H9 (cell line): Measurements from ENCODE around the gene XPR1. TPM values are rescaled to one million over a fixed set of nuclear protein-coding genes. Genes with fewer than 3 reads are reported as not detected.

ENCODE experiments used
- DNase-seq: peaks from one replicate; pipeline ENCODE4 v3.0.0-alpha.2; 2017
- H2AFZ ChIP-seq: one replicate; pipeline ENCODE4 v1.6.1; 2013; ENCODE audit warnings: mild to moderate bottlenecking, low read length, control low read depth, moderate library complexity
- H2AK5ac ChIP-seq: 2 replicates; pipeline ENCODE4 v1.6.1; 2013; ENCODE audit warnings: low read length, control low read depth, mixed read lengths; ENCODE audit not compliant: insufficient read length
- H2BK120ac ChIP-seq: one replicate; pipeline ENCODE4 v1.6.1; 2013; ENCODE audit warnings: low read depth, mild to moderate bottlenecking, low read length, control low read depth, inconsistent platforms; ENCODE audit not compliant: poor library complexity, severe bottlenecking
- H2BK12ac ChIP-seq: 2 replicates; pipeline ENCODE4 v1.6.1; 2013; ENCODE audit warnings: low read length, control low read depth, mixed read lengths, low read depth; ENCODE audit not compliant: insufficient read length
- H2BK15ac ChIP-seq: 2 replicates; pipeline ENCODE4 v1.6.1; 2013; ENCODE audit warnings: low read depth, low read length, control low read depth
- H2BK20ac ChIP-seq: one replicate; pipeline ENCODE4 v1.6.1; 2013; ENCODE audit warnings: low read depth, mild to moderate bottlenecking, low read length, control low read depth, inconsistent platforms; ENCODE audit not compliant: poor library complexity, severe bottlenecking
- H2BK5ac ChIP-seq: 2 replicates; pipeline ENCODE4 v1.6.1; 2013; ENCODE audit warnings: low read length, control low read depth, mixed read lengths; ENCODE audit not compliant: insufficient read length
- H3K14ac ChIP-seq: 2 replicates; pipeline ENCODE4 v1.6.1; 2013; ENCODE audit warnings: low read length, control low read depth; ENCODE audit not compliant: insufficient read depth
- H3K18ac ChIP-seq: 2 replicates; pipeline ENCODE4 v1.6.1; 2013; ENCODE audit warnings: low read depth, mild to moderate bottlenecking, mixed read lengths, low read length, control low read depth; ENCODE audit not compliant: insufficient read length
- H3K23ac ChIP-seq: 2 replicates; pipeline ENCODE4 v1.6.1; 2013; ENCODE audit warnings: low read length, control low read depth, mixed read lengths, low read depth; ENCODE audit not compliant: insufficient read length
- H3K23me2 ChIP-seq: 2 replicates; pipeline ENCODE4 v1.6.1; 2013; ENCODE audit warnings: low read depth, mild to moderate bottlenecking, mixed read lengths, low read length, control low read depth; ENCODE audit not compliant: insufficient read length, poor library complexity, severe bottlenecking
- H3K27ac ChIP-seq: 2 replicates; pipeline ENCODE4 v1.5.1; 2013; ENCODE audit warnings: low read length, control low read depth, mixed read lengths, low read depth; ENCODE audit not compliant: insufficient read length
- H3K27me3 ChIP-seq: 2 replicates; pipeline ENCODE4 v1.6.1; 2013; ENCODE audit warnings: low read length, control low read depth, inconsistent platforms; ENCODE audit not compliant: insufficient read depth
- H3K4ac ChIP-seq: 2 replicates; pipeline ENCODE4 v1.6.1; 2013; ENCODE audit warnings: low read depth, mild to moderate bottlenecking, control low read depth, inconsistent platforms, low read length, moderate library complexity
- H3K4me1 ChIP-seq: 2 replicates; pipeline ENCODE4 v1.6.1; 2013; ENCODE audit warnings: low read length, control low read depth, inconsistent platforms; ENCODE audit not compliant: insufficient read depth
- H3K4me2 ChIP-seq: 2 replicates; pipeline ENCODE4 v1.6.1; 2013; ENCODE audit warnings: low read length, control low read depth, mixed read lengths; ENCODE audit not compliant: insufficient read length, insufficient read depth
- H3K56ac ChIP-seq: 2 replicates; pipeline ENCODE4 v1.6.1; 2013; ENCODE audit warnings: low read depth, mild to moderate bottlenecking, mixed read lengths, low read length, control low read depth; ENCODE audit not compliant: insufficient read length
- H3K79me1 ChIP-seq: 2 replicates; pipeline ENCODE4 v1.6.1; 2013; ENCODE audit warnings: low read depth, mild to moderate bottlenecking, moderate library complexity, low read length, control low read depth, inconsistent platforms; ENCODE audit not compliant: insufficient read depth, poor library complexity, severe bottlenecking
- H3K79me2 ChIP-seq: 2 replicates; pipeline ENCODE4 v1.6.1; 2013; ENCODE audit warnings: low read length, control low read depth, inconsistent platforms; ENCODE audit not compliant: insufficient read depth
- H3K9ac ChIP-seq: 2 replicates; pipeline ENCODE4 v1.6.1; 2013; ENCODE audit warnings: low read length, control low read depth, mixed read lengths; ENCODE audit not compliant: insufficient read length; ENCODE audit errors: extremely low read depth
- H3K9me3 ChIP-seq: one replicate; pipeline ENCODE4 v1.6.1; 2013; ENCODE audit warnings: low read depth, low read length, inconsistent platforms; ENCODE audit not compliant: control insufficient read depth
- H3T11ph ChIP-seq: one replicate; pipeline ENCODE4 v1.6.1; 2013; ENCODE audit warnings: mild to moderate bottlenecking, low read length, control low read depth, inconsistent platforms
- H4K20me1 ChIP-seq: one replicate; pipeline ENCODE4 v1.6.1; 2013; ENCODE audit not compliant: control insufficient read depth, insufficient read length, insufficient read depth
- H4K5ac ChIP-seq: 2 replicates; pipeline ENCODE4 v1.6.1; 2013; ENCODE audit warnings: low read depth, mild to moderate bottlenecking, mixed read lengths, low read length, control low read depth; ENCODE audit not compliant: insufficient read length
- H4K8ac ChIP-seq: replicated peaks from 2 replicates; pipeline ENCODE4 v1.6.1; 2013; ENCODE audit warnings: low read length, control low read depth, mixed read lengths, low read depth; ENCODE audit not compliant: insufficient read length
- H4K91ac ChIP-seq: 2 replicates; pipeline ENCODE4 v1.6.1; 2013; ENCODE audit warnings: low read depth, mild to moderate bottlenecking, moderate library complexity, mixed read lengths, low read length, control low read depth; ENCODE audit not compliant: insufficient read length
- H3K27ac Mint-ChIP-seq, 3 experiments: 2 replicates in 2 of 3; 3 replicates in 1 of 3; pipeline ENCODE4 v1.8.0; 2020 to 2021; ENCODE audit warnings: mixed read lengths in 3 of 3, mild to moderate bottlenecking in 1 of 3, moderate library complexity in 1 of 3
- H3K27me3 Mint-ChIP-seq: 2 replicates; pipeline ENCODE4 v1.8.0; 2021; ENCODE audit warnings: low read depth, mild to moderate bottlenecking, moderate library complexity, mixed read lengths
- H3K36me3 Mint-ChIP-seq, 3 experiments: 2 replicates in 2 of 3; 3 replicates in 1 of 3; pipeline ENCODE4 v1.8.0; 2020 to 2021; ENCODE audit warnings: low read depth in 3 of 3, mixed read lengths in 3 of 3; ENCODE audit not compliant: insufficient read depth in 1 of 3
- H3K4me1 Mint-ChIP-seq, 2 experiments: 2 replicates each; pipeline ENCODE4 v1.8.0; 2020; ENCODE audit warnings: mixed read lengths in 2 of 2
- H3K4me3 Mint-ChIP-seq, 2 experiments: 2 replicates in 1 of 2; 3 replicates in 1 of 2; pipeline ENCODE4 v1.8.0; 2020 to 2021; ENCODE audit warnings: mild to moderate bottlenecking in 2 of 2, mixed read lengths in 2 of 2, moderate library complexity in 1 of 2
- H3K9me3 Mint-ChIP-seq, 2 experiments: 2 replicates in 1 of 2; 3 replicates in 1 of 2; pipeline ENCODE4 v1.8.0; 2020; ENCODE audit warnings: mild to moderate bottlenecking in 2 of 2, mixed read lengths in 2 of 2, moderate library complexity in 1 of 2
- CTCF ChIP-seq: fragments of 200-600 bp; sonication (generic); conservative IDR thresholded peaks from 3 replicates; pipeline ENCODE4 v1.8.0; 2021; ENCODE audit warnings: antibody characterized with exemption, mild to moderate bottlenecking
- WGBS: extraction: QIAGEN DNeasy Blood & Tissue Kit; methylation state at CpG from one replicate; pipeline ENCODE4 v1.1.7; 2013; ENCODE audit warnings: missing lambda C conversion rate, low lambda C conversion rate, mixed read lengths; ENCODE audit not compliant: insufficient read length; ENCODE audit errors: extremely low coverage; 5-methylcytosine and 5-hydroxymethylcytosine counted together
- total RNA-seq: library from RNA; stranded (reverse); gene quantifications from 2 replicates; pipeline ENCODE4 v1.2.1, GENCODE V29; 2021

XPR1 gene
- total RNA-seq, 1 experiment from 2014 or later, result 34.1 TPM

GRCh38 chr1:180849031-180849775 lies 217.4 kb downstream of the XPR1 start:
- TF ChIP-seq CTCF, result no peak
- H2BK120ac ChIP-seq, result no peak overlapping the region
- H3K56ac ChIP-seq, result no peak overlapping the region
- Mint-ChIP-seq H3K4me3 (no peak overlapping the region), H3K27ac (no peak overlapping the region), H3K36me3 (peaks cover 0 to 6% (median 0%) of the 10 kb centered on the region in 3 experiments; a peak in 1 of 7 replicates), H3K4me1 (peaks cover 7 to 11% of the 10 kb centered on the region in 2 experiments), H3K27me3 (no peaks in the 10 kb centered on the region), H3K9me3 (no peaks in the 10 kb centered on the region)
- no peak overlapping the region for H3K18ac ChIP-seq
- H3K4me1 ChIP-seq, result no peaks in the 10 kb centered on the region
- no peak overlapping the region for H2BK15ac ChIP-seq
- H3K9ac ChIP-seq, result no peak overlapping the region
- no peaks in the 10 kb centered on the region for H3K79me1 ChIP-seq
- DNase-seq, result no peak
- no peak overlapping the region for H3T11ph ChIP-seq
- no peaks in the 10 kb centered on the region for H3K27me3 ChIP-seq
- no peak overlapping the region for H2BK12ac ChIP-seq
- WGBS, result no CpG with 5 or more reads among the region's 6 CpGs
- H3K9me3 ChIP-seq, result no peaks in the 10 kb centered on the region
- no peak overlapping the region for H2BK5ac ChIP-seq
- no peak overlapping the region for H3K4ac ChIP-seq
- H4K5ac ChIP-seq, result no peak overlapping the region
- H3K27ac ChIP-seq, result no peak overlapping the region
- no peak overlapping the region for H2BK20ac ChIP-seq
- H3K14ac ChIP-seq, result no peak overlapping the region
- H4K91ac ChIP-seq, result no peak overlapping the region
- no peak overlapping the region for H3K4me2 ChIP-seq
- no peaks in the 10 kb centered on the region for H3K79me2 ChIP-seq
- H4K20me1 ChIP-seq, result no peaks in the 10 kb centered on the region
- no peak overlapping the region for H3K23ac ChIP-seq
- H2AFZ ChIP-seq, result no peak overlapping the region
- no peak overlapping the region for H4K8ac ChIP-seq
- no peaks in the 10 kb centered on the region for H3K23me2 ChIP-seq
- no peak overlapping the region for H2AK5ac ChIP-seq
